H1 (cell line): ENCODE results near the gene NCK2. TPM values are rescaled to one million over a fixed set of nuclear protein-coding genes. Genes with fewer than 3 reads are reported as not detected.

Experiments
- CTCF ChIA-PET: fragments of 300-600 bp; sonication (Branson Sonifier 250); formaldehyde crosslinking; loops from one replicate; lab custom pipeline; 2021; ENCODE audit not compliant: partially characterized antibody; lab: Charles Lee
- POLR2A ChIA-PET: fragments of 300-600 bp; sonication (Branson Sonifier 250); formaldehyde crosslinking; loops from one replicate; lab custom pipeline; 2021; ENCODE audit warnings: inconsistent platforms; ENCODE audit not compliant: partially characterized antibody; lab: Charles Lee
- DNase-seq, 2 experiments: peaks; one replicate each; pipeline versions ENCODE4 v3.0.0 to v3.0.0-alpha.2; 2010 to 2022; ENCODE audit warnings: low spot score in 2 of 2, low read depth in 1 of 2, mixed read lengths in 1 of 2
- FAIRE-seq: peaks from 2 replicates; lab custom pipeline; 2011; peaks lifted over from hg19 to GRCh38; lab: Jason Lieb, UNC
- H2AFZ ChIP-seq: 2 replicates; pipeline ENCODE4 v1.8.1; 2012; ENCODE audit warnings: low read length, inconsistent platforms
- H2AK5ac ChIP-seq: 2 replicates; pipeline ENCODE4 v1.6.1; 2013; ENCODE audit warnings: low read depth, low read length
- H2BK120ac ChIP-seq: replicated peaks from 2 replicates; pipeline ENCODE3; 2013; ENCODE audit warnings: low read depth, low read length, inconsistent platforms
- H2BK12ac ChIP-seq: 2 replicates; pipeline ENCODE4 v1.6.1; 2013; ENCODE audit warnings: low read depth, low read length
- H2BK15ac ChIP-seq: 2 replicates; pipeline ENCODE4 v1.6.1; 2013; ENCODE audit warnings: low read length
- H2BK20ac ChIP-seq: 2 replicates; pipeline ENCODE4 v1.6.1; 2013; ENCODE audit warnings: low read length
- H2BK5ac ChIP-seq: 2 replicates; pipeline ENCODE4 v1.6.1; 2013; ENCODE audit warnings: low read depth, low read length
- H3K14ac ChIP-seq: 2 replicates; pipeline ENCODE4 v1.6.1; 2013; ENCODE audit warnings: inconsistent platforms; ENCODE audit not compliant: insufficient read length
- H3K18ac ChIP-seq: 2 replicates; pipeline ENCODE4 v1.6.1; 2013; ENCODE audit warnings: low read length; ENCODE audit errors: extremely low read depth
- H3K23ac ChIP-seq: 2 replicates; pipeline ENCODE4 v1.6.1; 2013; ENCODE audit warnings: inconsistent platforms; ENCODE audit not compliant: insufficient read length
- H3K23me2 ChIP-seq: 2 replicates; pipeline ENCODE4 v1.6.1; 2013; ENCODE audit warnings: low read depth, low read length
- H3K27ac ChIP-seq: 2 replicates; pipeline ENCODE4 v1.6.1; 2011; ENCODE audit warnings: low read depth, low read length, inconsistent platforms
- H3K27me3 ChIP-seq, 4 experiments: replicated peaks in 1 of 4; 1 replicate in 1 of 4; 2 replicates in 3 of 4; pipeline versions ENCODE4 v1.6.1 to v1.8.1; 2011 to 2013; ENCODE audit warnings: low read length in 3 of 4, mild to moderate bottlenecking in 3 of 4, inconsistent platforms in 2 of 4, mixed read lengths in 2 of 4, moderate library complexity in 1 of 4; ENCODE audit not compliant: control insufficient read depth in 3 of 4, insufficient read depth in 3 of 4; ENCODE audit errors: extremely low read depth in 1 of 4
- H3K36me3 ChIP-seq, 4 experiments: 2 replicates each; pipeline versions ENCODE4 v1.6.1 to v1.8.1; 2011 to 2013; ENCODE audit warnings: mild to moderate bottlenecking in 4 of 4, low read length in 3 of 4, moderate library complexity in 2 of 4, control low read depth in 1 of 4, inconsistent platforms in 1 of 4; ENCODE audit not compliant: insufficient read depth in 4 of 4, control insufficient read depth in 2 of 4
- H3K4ac ChIP-seq: replicated peaks from 2 replicates; pipeline ENCODE3; 2013; ENCODE audit warnings: low read length, low read depth, mixed read lengths, inconsistent platforms; ENCODE audit not compliant: insufficient read length
- H3K4me1 ChIP-seq, 4 experiments: replicated peaks in 1 of 4; 1 replicate in 1 of 4; 2 replicates in 3 of 4; pipeline versions ENCODE4 v1.6.1 to v1.8.1; 2011 to 2013; ENCODE audit warnings: low read length in 3 of 4, inconsistent platforms in 2 of 4, mixed read lengths in 1 of 4; ENCODE audit not compliant: insufficient read depth in 4 of 4, control insufficient read depth in 3 of 4
- H3K4me2 ChIP-seq, 2 experiments: 2 replicates each; pipeline versions ENCODE4 v1.6.1 to v1.8.1; 2011 to 2013; ENCODE audit warnings: low read depth in 2 of 2, low read length in 2 of 2, control low read depth in 1 of 2, inconsistent platforms in 1 of 2, mild to moderate bottlenecking in 1 of 2; ENCODE audit not compliant: insufficient read depth in 1 of 2
- H3K4me3 ChIP-seq, 4 experiments: fragments of 200-600, 300-600 bp in 1 of 4; sonication (generic), shearing (Covaris generic), sonication (Bioruptor Twin) in 1 of 4; 2 replicates each; pipeline versions ENCODE4 v1.5.1 to v1.8.1; 2011 to 2016; ENCODE audit warnings: low read length in 4 of 4, low read depth in 3 of 4, control low read depth in 2 of 4, inconsistent platforms in 2 of 4, mild to moderate bottlenecking in 2 of 4, mixed read lengths in 1 of 4, moderate library complexity in 1 of 4; ENCODE audit not compliant: insufficient read depth in 2 of 4; ENCODE audit errors: extremely low read depth in 1 of 4
- H3K56ac ChIP-seq: replicated peaks from 2 replicates; pipeline ENCODE3; 2013; ENCODE audit warnings: low read depth, mild to moderate bottlenecking, mixed read lengths, low read length, inconsistent platforms; ENCODE audit not compliant: insufficient read length
- H3K79me1 ChIP-seq: 2 replicates; pipeline ENCODE4 v1.6.1; 2013; ENCODE audit warnings: low read depth, low read length, control low read depth
- H3K79me2 ChIP-seq, 2 experiments: 2 replicates each; pipeline versions ENCODE4 v1.6.1 to v1.8.1; 2012 to 2013; ENCODE audit warnings: low read length in 2 of 2, mild to moderate bottlenecking in 2 of 2, inconsistent platforms in 1 of 2; ENCODE audit not compliant: insufficient read depth in 2 of 2, control insufficient read depth in 1 of 2
- H3K9ac ChIP-seq, 4 experiments: replicated peaks in 1 of 4; 1 replicate in 1 of 4; 2 replicates in 3 of 4; pipeline versions ENCODE4 v1.6.1 to v1.8.1; 2011 to 2013; ENCODE audit warnings: low read depth in 3 of 4, low read length in 3 of 4, control low read depth in 2 of 4, mild to moderate bottlenecking in 2 of 4, moderate library complexity in 2 of 4, inconsistent platforms in 1 of 4; ENCODE audit errors: extremely low read depth in 1 of 4
- H3K9me3 ChIP-seq, 2 experiments: 2 replicates each; pipeline versions ENCODE4 v1.6.1 to v1.8.1; 2012 to 2013; ENCODE audit warnings: mild to moderate bottlenecking in 2 of 2, moderate library complexity in 2 of 2, control low read depth in 1 of 2, inconsistent platforms in 1 of 2, low read depth in 1 of 2, low read length in 1 of 2, mixed read lengths in 1 of 2; ENCODE audit not compliant: insufficient read depth in 2 of 2
- H4K20me1 ChIP-seq, 2 experiments: replicated peaks in 1 of 2; 2 replicates each; pipeline versions ENCODE3 to v1.8.1; 2011 to 2013; ENCODE audit warnings: inconsistent platforms in 2 of 2, low read length in 2 of 2, mild to moderate bottlenecking in 1 of 2; ENCODE audit not compliant: insufficient read depth in 2 of 2, control insufficient read depth in 1 of 2
- H4K5ac ChIP-seq: 2 replicates; pipeline ENCODE4 v1.6.1; 2013; ENCODE audit warnings: low read length, low read depth, mixed read lengths, inconsistent platforms; ENCODE audit not compliant: insufficient read length
- H4K8ac ChIP-seq: 2 replicates; pipeline ENCODE4 v1.8.0; 2013; ENCODE audit warnings: mild to moderate bottlenecking, moderate library complexity, low read length, inconsistent platforms; ENCODE audit not compliant: insufficient read depth; ENCODE audit errors: extremely low read depth
- H4K91ac ChIP-seq: replicated peaks from 2 replicates; pipeline ENCODE3; 2013; ENCODE audit warnings: low read length, mixed read lengths, inconsistent platforms; ENCODE audit not compliant: insufficient read length
- ATF2 ChIP-seq: IDR thresholded peaks from 2 replicates; pipeline ENCODE4 v1.6.1; 2012; ENCODE audit warnings: low read length, inconsistent platforms
- BACH1 ChIP-seq: IDR thresholded peaks from 2 replicates; pipeline ENCODE4 v1.6.1; 2012; ENCODE audit warnings: low read length, improper control_type of control experiment
- GABPA ChIP-seq: IDR thresholded peaks from 2 replicates; pipeline ENCODE4 v1.6.1; 2011; ENCODE audit warnings: mild to moderate bottlenecking, low read length, moderate library complexity, borderline replicate concordance; ENCODE audit not compliant: insufficient read depth
- GTF2F1 ChIP-seq: IDR thresholded peaks from 2 replicates; pipeline ENCODE4 v1.6.1; 2012; ENCODE audit warnings: low read depth, low read length, improper control_type of control experiment, borderline replicate concordance
- MAX ChIP-seq: IDR thresholded peaks from 2 replicates; pipeline ENCODE4 v1.6.1; 2012; ENCODE audit warnings: inconsistent platforms
- POU5F1 ChIP-seq: IDR thresholded peaks from 2 replicates; pipeline ENCODE4 v1.6.1; 2011; ENCODE audit warnings: low read depth, mild to moderate bottlenecking, low read length, moderate library complexity
- SIRT6 ChIP-seq: IDR thresholded peaks from one replicate; pipeline ENCODE4 v1.7.1; 2012; ENCODE audit warnings: low read length, inconsistent platforms
- USF2 ChIP-seq: IDR thresholded peaks from 2 replicates; pipeline ENCODE4 v1.6.1; 2011; ENCODE audit warnings: low read length, improper control_type of control experiment
- ZNF274 ChIP-seq: IDR thresholded peaks from 2 replicates; pipeline ENCODE4 v1.7.0; 2012; ENCODE audit warnings: low read length, borderline replicate concordance; ENCODE audit errors: extremely low read depth
- WGBS, 2 experiments: shearing (Covaris generic) in 1 of 2; methylation state at CpG; one replicate each; pipeline versions ENCODE4 v1.1.6 to v1.1.7; 2013 to 2015; ENCODE audit warnings: low lambda C conversion rate in 2 of 2, mixed read lengths in 2 of 2, inconsistent platforms in 1 of 2, low coverage in 1 of 2, missing lambda C conversion rate in 1 of 2; ENCODE audit not compliant: insufficient replicate concordance in 2 of 2, insufficient coverage in 1 of 2, insufficient read length in 1 of 2; ENCODE audit errors: extremely low coverage in 1 of 2, missing lambda C conversion rate in 1 of 2; 5-methylcytosine and 5-hydroxymethylcytosine counted together
- polyA plus RNA-seq, 7 experiments: library from polyadenylated mRNA; depleted of rRNA in 3 of 7; stranded (reverse) in 5 of 7; unstranded in 2 of 7; fragments of >200 nt in 5 of 7; fragments of 200-250 nt in 2 of 7; gene quantifications; 1 replicate in 5 of 7; 2 replicates in 1 of 7; 4 replicates in 1 of 7; pipeline versions ENCODE4 v1.2.1 to v1.2.3, GENCODE V29; 2011 to 2013; ENCODE audit warnings: missing spikeins in 2 of 7, mixed read lengths in 2 of 7
- total RNA-seq: library from RNA; stranded (reverse); fragmentation: NEBNext Ultra II Directional; extraction: Animal tissue kit (Norgen Biotek cat#: 25700); gene quantifications from 2 replicates; pipeline ENCODE4 v1.2.1, GENCODE V29; 2021

Gene NCK2
- total and polyA plus RNA-seq, 2 of the 8 experiments (the other 6 are each of a cell fraction or from before 2014, with no cell fraction given), result 30.3 to 65.7 TPM

- ChIA-PET CTCF (no interaction called here), POLR2A (no interaction called here)
- 88% methylated on average over 6 of the region's 6 CpGs; no CpG with 5 or more reads in 1 of the 2 experiments for WGBS, 2 experiments
- Histone ChIP-seq H3K23ac (no peak overlapping the region), H2BK15ac (no peak overlapping the region), H3K9me3 (no peaks in the 10 kb centered on the region), H3K79me1 (no peaks in the 10 kb centered on the region), H3K36me3 (no peaks in the 10 kb centered on the region), H3K4me1 (peaks cover 0 to 3% (median 1%) of the 10 kb centered on the region in 4 experiments; a peak in 2 of 7 replicates), H3K27ac (no peak overlapping the region)
- DNase-seq, result no peak
- no peak for FAIRE-seq
- TF ChIP-seq MAX, result no peak
- TF ChIP-seq POU5F1, result no peak
- TF ChIP-seq BACH1, result no peak
- no peak for TF ChIP-seq USF2
- no peak for TF ChIP-seq ATF2
- TF ChIP-seq ZNF274, result no peak
- no peak for TF ChIP-seq GTF2F1
- TF ChIP-seq GABPA, result no peak
- TF ChIP-seq SIRT6, result no peak
- TF ChIP-seq, all 59 proteins: peak for 0
- Histone ChIP-seq H2BK12ac (no peak overlapping the region), H2BK5ac (no peak overlapping the region), H3K4me2 (no peak overlapping the region), H2BK20ac (no peak overlapping the region), H3K56ac (no peak overlapping the region), H4K91ac (no peak overlapping the region), H4K8ac (no peak overlapping the region; the same call in 1 of the 2 replicates), H2AK5ac (no peak overlapping the region), H3K27me3 (no peaks in the 10 kb centered on the region), H3K4me3 (no peak overlapping the region), H3K23me2 (no peaks in the 10 kb centered on the region; the same call in 1 of the 2 replicates), H2AFZ (no peak overlapping the region), H3K9ac (no peak overlapping the region), H3K4ac (no peak overlapping the region), H2BK120ac (no peak overlapping the region), H4K5ac (no peak overlapping the region), H3K18ac (no peak overlapping the region), H4K20me1 (no peaks in the 10 kb centered on the region), H3K79me2 (no peaks in the 10 kb centered on the region), H3K14ac (no peak overlapping the region)
Observed at GRCh38 chr2:105712981-105713596, 31.6 kb upstream of the NCK2 start.
